Measurements from ENCODE around the gene USP2.

Gene USP2

GRCh38 chr11:119320776-119321524, 60.5 kb downstream of the USP2 start:
- DNase-seq, result peak in 1 of 2 donors; percentile 35

GRCh38 chr11:119320240-119320775, 61.2 kb downstream of the USP2 start:
- peak; percentile 61 to 83 for DNase-seq

- DNase-seq, result no peak
These were observed 61.7 kb downstream of the USP2 start for GRCh38 chr11:119319700-119320239.

DNA sequence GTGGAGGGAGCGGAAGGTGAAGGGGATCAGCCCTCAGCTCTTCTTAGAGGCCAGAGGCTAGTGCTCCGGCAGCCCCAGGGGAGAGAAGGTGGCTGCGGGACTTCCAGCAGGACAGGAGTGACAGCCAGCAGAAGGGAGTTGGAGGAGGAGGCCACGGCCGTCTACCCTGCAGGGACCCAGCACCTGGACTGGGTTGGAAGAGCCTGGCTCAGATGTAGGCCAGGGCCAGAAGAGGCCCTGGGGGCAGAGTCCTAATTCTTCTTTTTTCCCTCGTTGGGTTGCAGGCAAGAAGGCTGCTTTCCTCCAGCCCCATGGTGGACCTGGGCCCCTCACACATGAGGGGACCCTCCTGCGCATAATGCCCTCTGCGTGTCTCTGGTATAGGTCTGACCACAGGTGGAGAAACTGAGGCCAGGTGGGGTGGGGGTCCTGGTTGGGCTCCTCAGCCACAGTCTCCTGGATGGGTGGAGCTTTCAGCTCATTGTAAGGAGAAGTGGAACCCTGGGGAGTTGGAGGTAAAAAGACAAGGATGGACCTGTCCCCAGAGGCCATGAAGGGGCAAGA, 62.3 kb downstream of the USP2 start:
- DNase-seq, result no peak

DNA sequence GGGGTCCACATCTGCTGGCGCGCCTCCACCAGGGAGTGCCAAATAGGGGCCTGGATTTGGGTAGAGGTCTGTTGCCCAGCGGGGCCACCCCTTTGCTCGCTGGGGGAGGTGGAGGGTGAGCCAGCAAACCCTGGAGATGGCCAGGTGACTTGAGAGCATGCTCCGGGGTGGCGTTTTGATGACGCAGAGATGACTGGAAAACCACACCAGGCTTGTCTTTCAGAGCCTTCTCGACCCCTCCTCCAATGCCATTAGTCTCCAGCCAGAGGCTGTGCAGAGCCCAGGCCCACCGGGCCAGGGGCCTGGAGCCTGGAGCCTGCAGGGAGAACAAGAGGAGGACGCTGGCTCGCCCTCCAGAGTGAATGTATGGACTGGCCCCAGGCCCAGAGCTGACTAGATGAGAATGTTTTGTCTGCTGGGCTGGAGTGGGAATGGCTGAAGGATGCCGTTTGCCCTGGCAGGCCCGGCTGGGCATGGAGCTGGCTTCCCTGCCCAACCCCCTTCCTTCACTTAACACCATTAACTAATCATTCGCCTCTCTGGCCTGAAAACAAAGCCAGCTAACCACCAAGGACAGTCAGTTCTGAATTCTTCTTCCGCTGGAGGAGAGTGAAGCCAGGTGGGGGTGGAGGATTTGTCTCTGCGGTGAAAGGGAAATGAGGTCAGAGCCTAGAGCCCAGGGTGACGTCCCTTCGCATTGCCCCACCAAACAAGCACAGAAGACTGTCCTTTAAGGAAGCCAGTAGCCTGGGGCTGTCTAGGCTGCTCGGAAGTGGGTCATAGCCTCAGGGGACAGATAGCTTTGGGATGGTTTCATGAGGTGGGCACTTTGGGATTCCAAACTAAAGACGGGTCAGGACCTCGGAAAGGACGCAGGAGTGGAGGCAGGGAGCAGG, 63.0 kb downstream of the USP2 start:
- no peak for DNase-seq

DNA sequence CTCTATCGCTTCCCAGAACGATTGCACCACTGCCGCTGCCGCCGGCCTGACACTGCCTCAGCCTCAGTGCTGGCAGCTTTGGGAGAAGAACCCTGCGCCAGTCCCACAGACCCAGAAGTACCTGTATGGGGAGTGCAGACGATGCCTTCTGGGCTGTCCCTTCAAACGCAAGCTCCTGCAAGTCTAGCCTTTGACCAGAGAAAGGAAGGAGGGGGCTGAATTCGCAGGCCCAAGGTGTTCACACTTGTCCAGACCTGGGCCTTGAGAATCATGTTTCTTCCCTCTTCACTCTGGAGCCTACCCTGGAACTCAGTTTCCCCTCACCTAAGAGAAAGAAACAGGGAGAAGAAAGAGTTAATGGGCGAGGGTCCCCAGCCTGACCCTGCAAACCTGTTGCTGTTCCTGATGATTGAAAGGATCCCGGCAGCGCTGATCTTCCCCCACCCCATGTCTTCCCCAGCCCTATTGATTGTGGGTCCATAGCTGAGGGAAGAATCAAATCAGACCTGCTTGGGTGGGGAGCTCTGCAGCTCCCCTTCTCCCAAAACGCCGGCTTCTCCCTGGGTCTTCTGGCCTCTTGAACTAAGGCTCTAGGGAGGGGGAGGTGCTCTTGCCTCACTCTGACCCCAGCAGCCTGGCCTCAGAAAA, 63.8 kb downstream of the USP2 start:
- DNase-seq, result no peak

DNA sequence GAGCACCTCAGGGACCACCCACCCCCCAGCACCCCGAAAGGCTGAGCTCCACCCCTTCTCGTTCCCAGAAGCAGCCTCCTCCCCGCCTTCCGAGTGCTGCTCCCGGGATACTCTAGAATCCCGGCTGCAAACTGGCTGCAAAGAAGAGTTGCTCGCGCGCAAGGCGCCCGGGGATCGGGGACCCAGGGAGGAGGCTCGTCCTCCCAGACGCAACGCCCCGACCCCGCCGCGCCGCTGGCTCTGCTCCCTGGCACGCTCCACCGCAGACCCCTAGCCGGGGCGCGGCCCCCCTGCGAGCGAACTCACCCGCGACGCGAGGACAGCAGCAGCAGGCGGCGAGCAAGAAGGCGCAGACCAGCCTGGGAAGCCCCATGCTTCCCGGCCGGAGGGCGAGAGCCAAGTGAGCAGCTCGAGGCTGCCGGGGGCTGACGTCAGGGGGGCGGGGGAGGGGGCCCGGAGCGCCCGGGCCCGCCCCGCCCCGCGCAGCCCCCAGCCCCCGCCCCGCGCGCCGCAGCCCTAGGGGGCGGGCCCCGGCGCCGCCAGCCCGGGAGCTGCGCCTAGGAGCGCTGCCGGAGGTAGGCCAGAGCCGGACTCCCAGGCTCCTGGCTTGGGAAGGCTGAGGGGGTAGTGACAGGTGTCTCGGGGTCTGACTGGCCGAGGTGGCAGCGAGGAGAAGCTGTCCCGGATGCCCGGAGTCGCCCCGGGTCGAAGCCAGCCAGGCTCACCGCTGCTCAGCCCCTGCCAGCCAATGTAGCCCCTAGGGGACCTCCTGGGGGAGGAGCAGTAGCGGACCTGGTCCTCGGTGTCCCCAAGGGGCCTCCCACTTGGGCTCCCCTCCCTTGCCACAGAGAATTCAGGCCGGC, 64.5 kb downstream of the USP2 start, which contains the start of gene MCAM:
MCAM (minus strand) TSS at position 402 of the 863 bp plus-strand sequence; CDS start at position 373, 29 bp downstream.
- DNase-seq, result no peak

- peak; percentile 46 to 82 for DNase-seq
These were observed 65.3 kb downstream of the USP2 start for GRCh38 chr11:119316016-119316728.

GRCh38 chr11:119315131-119316015, 66.1 kb downstream of the USP2 start:
- peak; percentile 66 to 82 for DNase-seq

- no peak for DNase-seq
These were observed 66.8 kb downstream of the USP2 start for GRCh38 chr11:119314726-119315125.

DNA sequence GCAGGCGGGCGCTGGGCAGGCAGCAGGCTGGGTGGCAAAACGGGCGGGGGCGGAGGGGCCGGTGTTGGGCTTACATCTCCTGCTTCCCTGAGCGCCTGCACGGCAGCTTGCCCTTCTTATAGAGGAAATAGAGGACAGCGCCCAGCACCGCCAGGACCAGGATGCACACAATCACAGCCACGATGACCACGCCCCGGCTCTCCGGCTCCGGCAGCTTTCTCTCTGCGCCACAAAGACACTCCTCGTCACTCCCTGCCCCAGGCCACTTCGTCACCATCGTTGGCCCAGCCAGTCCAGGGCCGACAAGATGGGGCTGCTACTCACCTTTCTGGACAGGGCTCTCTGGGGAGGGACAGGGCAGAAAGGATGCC, 70.8 kb downstream of the USP2 start:
- no peak for DNase-seq

GRCh38 chr11:119309953-119310681, 71.4 kb downstream of the USP2 start:
- no peak for DNase-seq

DNA sequence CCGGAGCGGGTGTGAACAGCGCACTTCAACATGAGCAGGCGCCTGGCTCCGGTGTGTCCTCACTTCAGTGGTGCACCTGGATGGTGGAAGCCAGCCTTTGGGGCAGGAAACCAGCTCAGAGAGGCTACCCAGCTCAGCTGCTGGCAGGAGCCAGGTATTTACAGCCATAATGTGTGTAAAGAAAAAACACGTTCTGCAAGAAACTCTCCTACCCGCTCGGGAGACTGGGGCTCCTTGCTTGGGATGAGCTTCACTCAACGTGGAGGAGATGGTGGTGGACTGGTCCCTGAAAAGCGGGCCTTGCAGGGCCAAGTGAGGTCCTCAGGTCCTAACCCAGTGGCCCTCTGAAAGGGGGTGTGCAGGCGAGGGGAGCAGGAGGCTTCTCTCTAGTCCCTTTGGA, 72.1 kb downstream of the USP2 start:
- no peak for DNase-seq

DNA sequence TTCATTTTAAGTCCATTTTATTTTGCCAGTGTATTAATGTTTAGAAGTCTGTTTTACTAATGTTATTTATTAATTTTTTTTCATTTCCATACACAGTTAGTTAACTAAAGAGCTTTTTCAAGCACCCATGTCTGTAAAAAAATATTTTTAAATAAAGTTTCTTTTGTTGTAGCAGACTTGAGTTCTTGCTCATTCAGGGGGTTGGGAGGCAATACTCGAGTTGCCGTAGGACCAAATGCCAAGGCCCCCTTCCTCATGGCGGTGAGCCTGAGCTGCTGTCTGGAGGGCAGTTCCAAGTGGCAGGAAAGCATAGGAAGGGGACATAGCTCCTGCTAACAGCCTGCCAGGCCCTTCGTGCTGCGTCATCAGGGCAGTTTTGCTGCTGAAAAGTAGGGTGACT, 73.5 kb downstream of the USP2 start:
- no peak for DNase-seq

GRCh38 chr11:119307219-119307618, 74.3 kb downstream of the USP2 start:
- DNase-seq, result no peak

DNA sequence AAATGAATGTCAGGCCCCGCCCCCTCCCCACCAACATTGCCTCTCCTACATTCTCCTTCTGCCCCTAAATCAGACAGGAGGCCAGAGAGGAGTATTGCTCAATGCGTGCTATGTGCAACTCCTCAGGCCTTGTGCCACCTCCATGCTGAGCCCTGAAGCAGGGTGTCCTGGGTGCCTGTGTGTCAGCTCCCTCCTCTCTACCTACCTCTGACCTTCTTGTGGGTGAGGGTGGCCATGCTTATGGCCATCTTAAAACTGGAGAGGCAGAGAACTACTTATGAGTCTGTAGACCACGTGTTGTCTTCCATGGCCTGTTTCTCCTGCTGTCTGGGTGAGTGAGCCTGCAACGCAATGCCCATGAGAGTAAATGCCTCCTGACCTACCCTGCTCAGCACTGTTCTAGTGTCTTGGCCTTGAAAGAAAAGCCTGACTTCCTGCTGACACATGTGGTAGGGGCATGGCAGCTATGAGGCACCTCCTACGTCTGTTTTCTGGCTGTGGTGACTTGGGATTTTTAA, 75.1 kb downstream of the USP2 start:
- DNase-seq, result no peak

DNA sequence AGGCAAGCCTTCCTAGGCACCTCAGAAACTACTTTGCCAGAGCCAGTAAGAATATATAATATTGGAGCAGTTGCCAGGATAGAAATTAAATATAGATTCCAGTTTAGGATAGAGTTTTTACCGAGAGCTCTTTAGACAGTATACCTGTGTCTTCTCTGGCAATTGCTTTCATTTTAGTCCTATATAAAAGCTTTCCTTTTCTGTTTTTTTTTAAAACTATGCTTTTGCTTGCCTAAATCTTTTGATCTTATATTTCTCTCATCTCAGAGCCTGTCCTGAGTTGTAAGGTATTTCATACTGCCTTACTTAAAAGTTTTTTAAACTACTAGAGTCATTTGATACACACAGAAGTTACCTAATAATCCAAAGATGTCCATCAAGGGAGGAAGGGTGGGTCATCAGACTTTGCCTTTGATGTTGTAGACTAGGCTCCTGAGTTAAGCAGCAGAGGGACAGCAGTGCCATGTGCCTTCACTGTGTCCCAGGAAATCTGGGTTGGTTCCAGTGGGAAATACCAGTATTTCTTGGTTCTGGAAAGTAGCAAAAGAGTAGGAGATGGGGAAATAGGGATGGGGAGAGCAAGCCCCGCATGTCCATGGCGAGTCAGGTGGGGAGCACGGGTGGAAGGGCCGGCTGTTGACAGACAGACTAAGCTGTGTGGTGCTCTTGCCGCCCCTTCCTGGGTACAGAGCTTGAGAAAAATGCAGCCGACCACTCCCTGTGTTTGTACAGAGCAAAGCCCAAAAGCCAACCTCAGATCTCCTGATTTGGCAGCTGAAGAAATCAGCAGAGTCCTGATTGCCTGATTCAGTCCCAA, 75.7 kb downstream of the USP2 start:
- no peak for DNase-seq
